HG03066 (cell line): Measurements from ENCODE around the gene PTGES3L.
"Not testable (repeated sequence)": the region's sequence is repeated elsewhere in the genome, so short reads cannot be mapped to it uniquely, and the experiment has no call there.

Experiments used
- ATAC-seq: cut with Tn5 transposase; IDR thresholded peaks from one replicate; pipeline ENCODE4 v1.9.1; 2021; ENCODE audit warnings: low read depth; ENCODE audit not compliant: unreplicated experiment

The PTGES3L gene

DNA sequence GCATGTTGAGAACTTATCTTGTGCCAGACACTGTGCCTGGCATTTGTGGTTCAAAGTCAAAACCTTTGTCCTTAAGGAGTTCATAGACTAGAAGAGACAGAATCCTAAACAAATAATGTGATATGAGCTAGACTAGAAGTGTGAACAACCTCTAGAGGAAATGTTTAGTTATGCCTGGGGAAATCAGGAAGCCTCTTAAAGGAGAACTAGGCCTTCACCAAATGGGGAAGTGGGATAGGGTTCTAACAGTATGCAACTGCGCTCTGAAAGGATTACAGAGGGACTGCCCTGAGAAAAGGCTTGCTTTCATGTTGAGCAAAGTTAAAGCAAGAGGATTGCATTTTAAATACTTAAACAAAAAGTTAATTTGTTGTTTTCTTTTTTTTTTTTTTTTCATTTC lies 5.3 kb upstream of the PTGES3L start:
- ATAC-seq, result no peak

- no peak for ATAC-seq
These were observed 2.4 kb upstream of the PTGES3L start for GRCh38 chr17:42982266-42982665.

- peak; percentile 37 for ATAC-seq
These were observed 1.0 kb upstream of the PTGES3L start for GRCh38 chr17:42980766-42981397.

- ATAC-seq, result peak; percentile 60
These were observed 440 bp upstream of the PTGES3L start, which contains the start of gene RUNDC1 for GRCh38 chr17:42980274-42980765. Gene RUNDC1, plus strand, starts transcription at chr17:42980565. Its CDS starts 12 bp downstream, at chr17:42980577.

DNA sequence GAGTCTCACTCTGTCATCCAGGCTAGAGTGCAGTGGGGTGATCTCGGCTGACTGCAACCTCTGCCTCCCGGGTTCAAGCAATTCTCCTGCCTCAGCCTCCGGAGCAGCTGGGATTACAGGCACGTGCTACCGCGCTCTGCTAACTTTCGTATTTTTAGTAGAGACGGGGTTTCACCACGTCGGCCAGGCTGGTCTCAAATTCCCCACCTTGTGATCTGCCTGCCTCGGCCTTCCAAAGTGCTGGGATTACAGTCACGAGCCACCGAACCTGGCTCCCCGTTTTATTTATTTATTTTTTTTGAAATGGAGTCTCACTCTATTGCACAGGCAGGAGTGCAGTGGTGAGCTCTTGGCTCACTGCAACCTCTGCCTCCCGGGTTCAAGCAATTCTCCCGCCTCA lies 4.2 kb downstream of the PTGES3L start:
- ATAC-seq, result not testable (repeated sequence)

DNA sequence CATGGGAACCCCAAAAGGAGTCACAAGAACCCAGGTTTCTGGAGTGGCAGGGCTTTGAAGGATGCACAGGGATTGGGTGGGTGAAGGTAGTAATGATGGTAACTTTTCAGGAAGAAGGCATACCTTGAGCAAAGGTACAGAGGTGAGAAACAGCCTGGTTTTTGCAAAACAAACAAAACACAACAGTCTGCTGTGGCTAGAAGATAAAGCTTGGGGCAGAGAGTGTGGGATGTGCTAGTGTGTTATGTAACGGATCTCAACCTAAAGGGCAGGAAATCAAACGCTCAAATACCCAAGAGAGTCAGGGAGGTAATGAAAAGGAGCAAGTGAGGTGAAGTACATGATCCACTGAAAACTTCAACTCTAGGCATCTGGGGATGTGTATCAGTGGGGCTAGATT lies 4.6 kb downstream of the PTGES3L start:
- ATAC-seq, result no peak

DNA sequence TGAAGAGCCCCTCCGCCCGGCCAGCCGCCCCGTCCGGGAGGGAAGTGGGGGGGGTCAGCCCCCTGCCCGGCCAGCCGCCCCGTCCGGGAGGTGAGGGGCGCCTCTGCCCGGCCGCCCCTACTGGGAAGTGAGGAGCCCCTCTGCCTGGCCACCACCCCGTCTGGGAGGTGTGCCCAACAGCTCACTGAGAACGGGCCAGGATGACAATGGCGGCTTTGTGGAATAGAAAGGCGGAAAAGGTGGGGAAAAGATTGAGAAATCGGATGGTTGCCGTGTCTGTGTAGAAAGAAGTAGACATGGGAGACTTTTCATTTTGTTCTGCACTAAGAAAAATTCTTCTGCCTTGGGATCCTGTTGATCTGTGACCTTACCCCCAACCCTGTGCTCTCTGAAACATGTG lies 6.6 kb downstream of the PTGES3L start:
- not testable (repeated sequence) for ATAC-seq

DNA sequence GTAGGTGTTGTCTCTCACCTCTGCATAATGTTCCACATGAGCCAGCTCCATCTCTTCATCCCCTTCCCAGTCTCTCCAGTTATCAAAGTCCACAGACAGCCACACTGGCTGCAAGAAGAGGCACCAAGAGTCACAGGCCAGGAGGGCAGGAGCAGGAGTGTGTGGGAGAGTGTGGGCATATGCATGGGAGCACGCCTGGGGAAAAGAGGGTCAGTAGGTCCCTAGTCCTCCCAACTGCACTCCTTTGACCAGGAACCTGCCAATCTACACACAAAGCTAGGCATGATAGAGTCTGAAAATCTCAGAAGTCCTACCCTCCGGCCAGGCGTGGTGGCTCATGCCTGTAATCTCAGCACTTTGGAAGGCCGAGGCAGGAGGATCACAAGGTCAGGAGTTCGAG lies 8.3 kb downstream of the PTGES3L start:
- ATAC-seq, result no peak

DNA sequence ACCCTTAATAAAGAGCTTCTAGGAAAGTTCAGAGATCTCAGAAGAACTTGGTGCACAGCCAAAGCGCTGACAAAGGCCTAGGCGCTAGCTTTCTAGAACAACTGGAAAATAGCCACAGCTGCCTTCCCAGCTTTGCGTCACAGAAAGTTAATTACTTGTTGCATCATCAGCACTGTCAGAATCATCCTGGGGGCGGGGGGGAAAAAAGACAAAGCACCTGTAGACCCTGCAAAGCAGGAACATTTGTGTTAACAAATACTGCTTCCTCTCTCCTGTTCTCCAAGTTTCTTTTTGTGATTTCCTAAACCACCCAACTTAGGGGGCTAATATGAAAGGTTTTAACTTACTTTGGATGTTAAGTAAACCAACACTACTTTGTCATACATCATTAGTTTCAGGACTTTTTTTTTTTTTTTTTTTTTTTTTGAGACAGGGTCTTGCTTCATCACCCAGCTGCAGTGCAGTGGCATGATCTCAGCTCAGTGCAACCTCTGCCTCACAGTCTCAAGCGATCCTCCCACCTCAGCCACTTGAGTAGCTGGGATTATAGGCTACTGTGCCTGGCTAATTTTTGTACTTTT lies 10.8 kb downstream of the PTGES3L start:
- no peak for ATAC-seq

GRCh38 chr17:42967925-42968324 lies 12.0 kb downstream of the PTGES3L start:
- no peak for ATAC-seq

- peak; percentile 75 for ATAC-seq
These were observed 15.5 kb downstream of the PTGES3L start, which contains the start of gene AARSD1 for GRCh38 chr17:42964161-42964932. Gene AARSD1, minus strand, starts transcription at chr17:42964454. Its CDS starts 14 bp downstream, at chr17:42964440.

GRCh38 chr17:42953669-42954068 lies 26.2 kb downstream of the PTGES3L start:
- ATAC-seq, result no peak

- no peak for ATAC-seq
These were observed 29.7 kb downstream of the PTGES3L start for GRCh38 chr17:42950044-42950783.

GRCh38 chr17:42946812-42947211 lies 33.1 kb downstream of the PTGES3L start:
- no peak for ATAC-seq

- ATAC-seq, result no peak
These were observed 35.7 kb downstream of the PTGES3L start for GRCh38 chr17:42944211-42944610.

DNA sequence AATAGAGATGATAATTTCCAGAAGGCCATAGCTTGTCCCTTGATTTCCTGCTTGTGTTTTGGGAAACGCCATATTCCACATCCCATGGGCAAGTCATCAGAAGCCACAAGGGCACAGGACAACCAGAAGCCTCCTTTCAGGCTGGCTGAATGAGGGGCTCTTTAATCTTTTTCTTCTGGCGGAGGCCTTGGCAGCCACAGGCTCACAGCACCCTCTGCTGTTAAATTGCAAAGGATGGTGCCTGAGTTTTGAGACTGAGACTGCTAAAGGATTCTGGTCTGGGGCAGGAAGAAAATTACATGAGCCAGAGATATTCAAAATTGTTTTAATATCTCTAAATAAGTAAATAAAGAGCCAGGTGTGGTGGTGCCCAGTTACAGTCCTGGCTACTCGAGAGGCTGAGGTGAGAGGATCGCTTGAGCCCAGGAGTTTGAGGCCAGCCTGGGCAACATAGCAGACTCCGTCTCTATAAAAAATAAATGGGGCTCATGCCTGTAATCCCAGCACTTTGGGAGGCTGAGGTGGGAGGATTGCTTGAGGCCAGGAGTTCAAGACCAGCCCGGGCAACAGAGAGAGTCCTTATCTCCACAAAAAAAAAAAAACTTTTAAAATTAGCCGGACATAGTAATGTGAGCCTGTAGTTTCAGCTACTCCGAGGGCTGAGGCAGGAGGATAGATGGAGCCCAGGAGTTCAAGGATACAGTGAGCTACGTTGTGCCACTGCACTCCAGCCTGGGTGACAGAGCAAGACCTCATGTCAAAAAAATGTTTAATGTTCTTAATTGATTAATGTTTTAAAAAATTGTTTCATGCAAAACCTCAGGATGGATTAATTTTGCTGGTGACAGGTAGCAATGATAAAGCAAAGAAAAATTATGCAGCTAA lies 41.9 kb downstream of the PTGES3L start:
- ATAC-seq, result no peak

- ATAC-seq, result no peak
These were observed 50.4 kb downstream of the PTGES3L start for GRCh38 chr17:42929497-42929844.

- ATAC-seq, result peak; percentile 65
These were observed 51.0 kb downstream of the PTGES3L start for GRCh38 chr17:42928714-42929496.

DNA sequence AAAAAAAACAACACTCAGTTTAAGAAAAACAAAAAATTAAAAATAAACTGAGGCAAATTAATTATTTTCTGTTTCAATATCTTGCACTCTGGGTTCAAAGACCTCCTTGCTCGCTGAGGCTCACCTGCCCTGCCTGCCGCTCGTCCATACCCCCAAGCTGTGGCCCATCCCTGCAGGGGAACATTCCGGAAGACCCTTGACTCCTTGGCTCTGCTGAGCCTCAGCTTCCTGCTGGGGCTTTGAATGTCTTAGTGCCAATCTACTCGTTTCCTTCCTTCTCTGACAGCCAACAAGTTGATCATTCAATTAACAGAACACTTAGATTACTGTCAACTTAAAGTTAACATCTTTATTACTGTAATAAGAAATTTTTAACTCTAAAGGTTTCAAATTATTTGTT lies 55.0 kb downstream of the PTGES3L start:
- no peak for ATAC-seq
